Measurements from ENCODE around the gene OTUD7B. TPM values are rescaled to one million over a fixed set of nuclear protein-coding genes. Genes with fewer than 3 reads are reported as not detected.

Gene OTUD7B
- total RNA-seq, 1 donor: 15.1 TPM

- TF ChIP-seq CTCF (IDR thresholded peaks at IDR 0.05; ENCODE audit: insufficient read depth, low read depth, low read length): no peak
- H3K4me3 ChIP-seq (ENCODE audit: low read depth, low read length): no peak overlapping the region
- DNase-seq (ENCODE audit: low read depth): no peak
Observed at GRCh38 chr1:150005606-150006005, 4.9 kb downstream of the OTUD7B start.

GRCh38 chr1:150003801-150004200 is 6.7 kb downstream of the OTUD7B start:
- no peak for TF ChIP-seq CTCF (IDR thresholded peaks at IDR 0.05; ENCODE audit: insufficient read depth, low read depth, low read length)
- DNase-seq (ENCODE audit: low read depth): no peak
- no peak overlapping the region for H3K4me3 ChIP-seq (ENCODE audit: low read depth, low read length)

- no peak for DNase-seq (ENCODE audit: low read depth)
- H3K4me3 ChIP-seq (ENCODE audit: low read depth, low read length): no peak overlapping the region
- no peak for TF ChIP-seq CTCF (IDR thresholded peaks at IDR 0.05; ENCODE audit: insufficient read depth, low read depth, low read length)
Observed at GRCh38 chr1:150002217-150002616, 8.3 kb downstream of the OTUD7B start.

GRCh38 chr1:150001415-150001814 is 9.1 kb downstream of the OTUD7B start:
- TF ChIP-seq CTCF (IDR thresholded peaks at IDR 0.05; ENCODE audit: insufficient read depth, low read depth, low read length): no peak
- H3K4me3 ChIP-seq (ENCODE audit: low read depth, low read length): no peak overlapping the region
- DNase-seq (ENCODE audit: low read depth): no peak

GRCh38 chr1:149997585-149998262 is 12.8 kb downstream of the OTUD7B start:
- no peak for DNase-seq (ENCODE audit: low read depth)
- no peak overlapping the region for H3K4me3 ChIP-seq (ENCODE audit: low read depth, low read length)
- no peak for TF ChIP-seq CTCF (IDR thresholded peaks at IDR 0.05; ENCODE audit: insufficient read depth, low read depth, low read length)

- DNase-seq (ENCODE audit: low read depth): no peak
- no peak for TF ChIP-seq CTCF (IDR thresholded peaks at IDR 0.05; ENCODE audit: insufficient read depth, low read depth, low read length)
- H3K4me3 ChIP-seq (ENCODE audit: low read depth, low read length): no peak overlapping the region
Observed at GRCh38 chr1:149995927-149996326, 14.6 kb downstream of the OTUD7B start.

- H3K4me3 ChIP-seq (ENCODE audit: low read depth, low read length): no peak overlapping the region
- TF ChIP-seq CTCF (IDR thresholded peaks at IDR 0.05; ENCODE audit: insufficient read depth, low read depth, low read length): no peak
- no peak for DNase-seq (ENCODE audit: low read depth)
Observed at GRCh38 chr1:149993764-149994163, 16.8 kb downstream of the OTUD7B start.
